Left renal pelvis (tissue), 4 donors: Measurements from ENCODE around the gene ALG3. TPM values are rescaled to one million over a fixed set of nuclear protein-coding genes. Genes with fewer than 3 reads are reported as not detected.

Experiments used
- DNase-seq, 4 donors: peaks; one replicate each; pipeline ENCODE4 v3.0.0-alpha.2; 2013; ENCODE audit warnings: low read depth in 4 of 4, low spot score in 3 of 4
- polyA plus RNA-seq, 4 donors: library from polyadenylated mRNA; unstranded; fragments of 120-200 nt; gene quantifications; one replicate each; pipeline ENCODE4 v1.2.1, GENCODE V29; 2013; ENCODE audit not compliant: insufficient read length in 4 of 4

Gene ALG3
- polyA plus RNA-seq, 4 donors = 23.6 to 39.8 (median 32.5) TPM

GRCh38 chr3:184203526-184203925 lies 45.2 kb downstream of the ALG3 start:
- no peak for DNase-seq

- DNase-seq = no peak
Observed at GRCh38 chr3:184200825-184201224, 47.9 kb downstream of the ALG3 start.

GRCh38 chr3:184198509-184198908 lies 50.3 kb downstream of the ALG3 start:
- DNase-seq = no peak

DNA sequence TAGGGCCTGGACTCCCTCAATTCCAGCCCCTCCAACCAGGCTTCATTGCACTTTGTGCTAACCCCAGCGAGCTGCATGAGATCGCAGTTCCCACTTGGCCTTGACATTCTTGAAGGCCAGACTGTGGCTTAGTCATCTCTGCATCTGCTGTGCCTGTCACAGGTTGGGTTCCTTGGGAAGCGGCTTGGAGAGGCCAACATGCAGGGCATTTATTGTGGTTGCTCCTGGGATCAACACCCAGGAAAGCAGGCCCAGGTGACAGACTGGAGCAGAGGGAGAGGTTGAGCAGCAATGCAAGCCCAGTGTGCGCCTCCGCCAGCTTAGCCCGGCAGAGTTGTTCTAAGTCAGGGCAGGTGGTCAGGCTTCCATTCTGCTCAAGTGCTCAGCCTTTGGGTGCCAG lies 52.2 kb downstream of the ALG3 start:
- no peak for DNase-seq

DNA sequence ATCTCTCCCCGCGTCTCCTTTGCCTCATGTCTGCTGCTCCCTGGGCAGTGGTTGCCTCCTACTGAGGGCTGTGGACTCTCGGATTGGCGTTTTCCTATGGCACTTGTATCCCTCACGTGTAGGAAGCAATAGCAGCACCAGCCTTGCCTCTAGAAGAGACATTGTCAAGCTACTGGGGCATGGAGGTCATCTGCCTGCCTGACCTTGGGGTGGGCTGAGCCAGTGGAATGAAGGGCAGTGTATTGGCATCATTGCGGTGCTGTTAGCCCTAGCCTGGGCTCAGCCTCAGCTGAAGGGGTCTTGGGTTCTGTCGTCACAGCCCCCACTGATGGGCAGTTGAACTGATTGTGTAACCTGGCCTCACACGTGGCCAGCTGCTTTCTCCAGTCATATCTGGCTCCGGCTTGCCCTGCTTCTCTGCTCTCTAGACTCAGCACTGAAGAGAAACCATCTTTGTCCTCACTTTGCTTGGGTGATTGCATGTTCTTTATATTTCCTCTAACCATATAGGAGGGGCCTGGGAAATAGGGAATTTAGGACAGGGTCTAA lies 54.7 kb downstream of the ALG3 start:
- no peak for DNase-seq

DNA sequence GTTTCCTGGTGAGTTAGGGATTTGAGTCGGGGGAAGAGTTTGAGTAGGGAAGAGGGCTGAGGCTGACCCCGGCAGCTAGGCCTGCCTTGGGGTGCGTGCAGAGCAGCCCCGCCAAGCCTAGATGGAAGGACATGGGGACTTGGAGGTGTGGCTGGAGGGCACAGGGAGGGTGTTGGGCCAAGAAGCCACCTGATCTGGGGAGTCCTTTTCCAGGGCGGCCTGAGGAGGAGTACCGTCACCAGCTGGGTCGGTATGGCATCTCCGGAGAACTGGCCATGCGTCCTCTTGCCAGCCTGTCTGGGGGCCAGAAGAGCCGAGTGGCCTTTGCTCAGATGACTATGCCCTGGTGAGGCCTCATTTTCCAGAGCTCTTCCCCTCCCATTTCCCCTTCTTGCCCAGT lies 55.9 kb downstream of the ALG3 start:
- no peak for DNase-seq

Other genes starting within 250 kb of the ALG3 start
- 10 to 100 TPM; 45.2 to 77.9 (median 54.8) TPM for gene ABCC5, start 231.1 kb downstream of the ALG3 start, polyA plus RNA-seq
- gene HTR3D, start 217.2 kb downstream of the ALG3 start, polyA plus RNA-seq = not detected
- gene HTR3C, start 195.9 kb downstream of the ALG3 start, polyA plus RNA-seq = not detected
- gene HTR3E, start 151.9 kb downstream of the ALG3 start, polyA plus RNA-seq = under 1 TPM in 1 of 4 donors, not detected in 3; 0.11 TPM
- gene EIF2B5, start 113.6 kb downstream of the ALG3 start, polyA plus RNA-seq = 10 to 100 TPM; 36.0 to 57.9 (median 48.4) TPM
- 10 to 100 TPM; 61.4 to 91.9 (median 81.3) TPM for gene DVL3, start 93.6 kb downstream of the ALG3 start, polyA plus RNA-seq
- 100 to 1,000 TPM; 262 to 377 (median 336) TPM for gene AP2M1, start 74.1 kb downstream of the ALG3 start, polyA plus RNA-seq
- gene ABCF3, start 62.8 kb downstream of the ALG3 start, polyA plus RNA-seq = 10 to 100 TPM; 48.8 to 77.4 (median 59.0) TPM
- gene VWA5B2, start 19.4 kb downstream of the ALG3 start, polyA plus RNA-seq = 1 to 10 TPM in 3 of 4 donors, under 1 TPM in 1; 0.29 to 2.3 (median 1.6) TPM
- 1 to 10 TPM; 1.9 to 3.4 (median 2.5) TPM for gene EEF1AKMT4, start 710 bp upstream of the ALG3 start, polyA plus RNA-seq
- gene CAMK2N2, start 12.6 kb upstream of the ALG3 start, polyA plus RNA-seq = under 1 TPM; 0.14 to 0.48 (median 0.20) TPM
- gene ECE2, start 27.1 kb upstream of the ALG3 start, polyA plus RNA-seq = not detected
- gene PSMD2, start 50.3 kb upstream of the ALG3 start, polyA plus RNA-seq = 100 to 1,000 TPM; 159 to 216 (median 201) TPM
- gene EIF4G1, start 65.6 kb upstream of the ALG3 start, polyA plus RNA-seq = 100 to 1,000 TPM; 142 to 203 (median 171) TPM
- gene FAM131A, start 88.6 kb upstream of the ALG3 start, polyA plus RNA-seq = 10 to 100 TPM in 3 of 4 donors, 1 to 10 TPM in 1; 9.7 to 13.4 (median 12.2) TPM
- 10 to 100 TPM in 2 of 4 donors, 1 to 10 TPM in 2; 7.9 to 15.4 (median 9.6) TPM for gene CLCN2, start 112.6 kb upstream of the ALG3 start, polyA plus RNA-seq
- gene POLR2H, start 112.7 kb upstream of the ALG3 start, polyA plus RNA-seq = 100 to 1,000 TPM in 2 of 4 donors, 10 to 100 TPM in 2; 57.9 to 114 (median 92.8) TPM
- gene THPO, start 129.2 kb upstream of the ALG3 start, polyA plus RNA-seq = 1 to 10 TPM; 1.6 to 2.5 (median 2.1) TPM
- gene CHRD, start 131.1 kb upstream of the ALG3 start, polyA plus RNA-seq = 10 to 100 TPM; 12.4 to 17.2 (median 14.5) TPM